ENCODE data around the gene PCCA.
"Not testable (repeated sequence)": the region's sequence is repeated elsewhere in the genome, so short reads cannot be mapped to it uniquely, and the experiment has no call there.

PCCA gene

DNA sequence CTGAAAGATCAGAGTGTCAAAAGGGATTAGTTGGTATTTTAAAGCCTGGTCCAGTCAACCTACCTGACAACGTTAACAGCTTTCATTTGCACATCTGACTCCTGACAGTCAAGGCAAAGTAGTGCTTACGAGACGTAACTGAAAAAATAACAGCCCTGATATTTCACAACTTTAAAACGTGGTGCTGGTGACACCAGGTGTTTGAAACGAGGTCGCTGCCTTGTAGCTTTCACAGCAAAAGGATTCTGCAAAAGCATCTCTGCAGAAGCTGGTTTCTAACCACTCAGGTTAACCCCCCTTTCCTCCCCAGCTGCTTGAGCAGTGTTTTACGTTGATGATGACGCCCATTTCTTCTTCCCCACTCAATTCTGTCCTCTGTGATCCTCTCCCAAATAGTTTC lies 476.4 kb downstream of the PCCA start:
- Mint-ChIP-seq H3K4me1 (peaks cover 9% of the 10 kb centered on the region), H3K4me3 (no peak overlapping the region), H3K36me3 (ENCODE audit: low read depth) (peaks cover 34% of the 10 kb centered on the region), H3K9me3 (peaks cover 34% of the 10 kb centered on the region), H3K27ac (peak overlapping the region; percentile 93), H3K27me3 (ENCODE audit: low read depth, poor library complexity) (no peaks in the 10 kb centered on the region)
- TF ChIP-seq, protein P1, sequence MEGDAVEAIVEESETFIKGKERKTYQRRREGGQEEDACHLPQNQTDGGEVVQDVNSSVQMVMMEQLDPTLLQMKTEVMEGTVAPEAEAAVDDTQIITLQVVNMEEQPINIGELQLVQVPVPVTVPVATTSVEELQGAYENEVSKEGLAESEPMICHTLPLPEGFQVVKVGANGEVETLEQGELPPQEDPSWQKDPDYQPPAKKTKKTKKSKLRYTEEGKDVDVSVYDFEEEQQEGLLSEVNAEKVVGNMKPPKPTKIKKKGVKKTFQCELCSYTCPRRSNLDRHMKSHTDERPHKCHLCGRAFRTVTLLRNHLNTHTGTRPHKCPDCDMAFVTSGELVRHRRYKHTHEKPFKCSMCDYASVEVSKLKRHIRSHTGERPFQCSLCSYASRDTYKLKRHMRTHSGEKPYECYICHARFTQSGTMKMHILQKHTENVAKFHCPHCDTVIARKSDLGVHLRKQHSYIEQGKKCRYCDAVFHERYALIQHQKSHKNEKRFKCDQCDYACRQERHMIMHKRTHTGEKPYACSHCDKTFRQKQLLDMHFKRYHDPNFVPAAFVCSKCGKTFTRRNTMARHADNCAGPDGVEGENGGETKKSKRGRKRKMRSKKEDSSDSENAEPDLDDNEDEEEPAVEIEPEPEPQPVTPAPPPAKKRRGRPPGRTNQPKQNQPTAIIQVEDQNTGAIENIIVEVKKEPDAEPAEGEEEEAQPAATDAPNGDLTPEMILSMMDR (IDR thresholded peaks at IDR 0.05): no peak
- DNase-seq: no peak

DNA sequence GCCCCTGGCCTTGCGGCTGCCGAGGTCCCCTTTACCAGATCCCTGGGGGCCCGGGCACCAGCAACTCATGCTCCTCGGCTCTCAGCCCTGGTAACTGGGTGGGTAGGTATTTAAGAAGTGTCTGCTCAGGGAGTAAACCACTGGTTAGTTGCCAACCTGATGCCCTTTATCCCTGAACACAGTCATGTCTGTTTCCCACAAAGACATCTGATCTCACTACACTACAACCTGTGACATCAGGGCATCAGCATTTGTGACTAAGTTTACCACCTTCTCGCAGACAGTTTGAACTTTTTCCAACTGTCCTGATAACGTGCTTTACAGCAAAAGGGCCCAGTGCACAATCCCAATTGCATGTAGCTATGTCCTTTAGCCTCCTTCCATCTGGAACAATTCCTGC lies 477.6 kb downstream of the PCCA start:
- Mint-ChIP-seq H3K27ac (peak overlapping the region; percentile 62), H3K9me3 (peaks cover 34% of the 10 kb centered on the region), H3K4me1 (peaks cover 5% of the 10 kb centered on the region), H3K36me3 (ENCODE audit: low read depth) (peaks cover 34% of the 10 kb centered on the region), H3K4me3 (no peak overlapping the region), H3K27me3 (ENCODE audit: low read depth, poor library complexity) (no peaks in the 10 kb centered on the region)
- TF ChIP-seq, protein P1 (IDR thresholded peaks at IDR 0.05): no peak
- DNase-seq: no peak

DNA sequence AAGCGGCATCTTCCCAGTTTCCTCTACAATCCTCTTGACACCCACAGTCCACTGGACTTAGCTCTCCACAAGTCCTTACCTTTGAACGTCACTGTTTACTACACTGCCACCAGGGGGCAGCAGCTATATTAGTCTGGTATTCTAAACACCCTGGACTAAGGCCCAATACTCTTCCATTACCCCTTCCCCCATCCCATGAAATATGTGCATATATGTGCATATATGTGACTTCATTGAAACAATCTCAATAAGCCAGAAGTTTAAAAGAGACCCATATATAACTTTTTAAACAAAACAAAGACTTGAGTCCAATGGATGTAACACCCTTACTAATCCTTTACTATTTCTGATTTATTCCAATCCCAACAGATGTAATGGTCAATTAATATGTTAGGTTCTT lies 484.2 kb downstream of the PCCA start:
- no peak overlapping the region for H3K4me3 Mint-ChIP-seq
- peaks cover 9% of the 10 kb centered on the region for H3K4me1 Mint-ChIP-seq
- peak; percentile 70 for DNase-seq
- no peaks in the 10 kb centered on the region for H3K27me3 Mint-ChIP-seq (ENCODE audit: low read depth, poor library complexity)
- TF ChIP-seq, protein P1 (IDR thresholded peaks at IDR 0.05): peak; percentile 70
- peaks cover 22% of the 10 kb centered on the region for H3K36me3 Mint-ChIP-seq (ENCODE audit: low read depth)
- no peak overlapping the region for H3K27ac Mint-ChIP-seq
- peaks cover 7% of the 10 kb centered on the region for H3K9me3 Mint-ChIP-seq

DNA sequence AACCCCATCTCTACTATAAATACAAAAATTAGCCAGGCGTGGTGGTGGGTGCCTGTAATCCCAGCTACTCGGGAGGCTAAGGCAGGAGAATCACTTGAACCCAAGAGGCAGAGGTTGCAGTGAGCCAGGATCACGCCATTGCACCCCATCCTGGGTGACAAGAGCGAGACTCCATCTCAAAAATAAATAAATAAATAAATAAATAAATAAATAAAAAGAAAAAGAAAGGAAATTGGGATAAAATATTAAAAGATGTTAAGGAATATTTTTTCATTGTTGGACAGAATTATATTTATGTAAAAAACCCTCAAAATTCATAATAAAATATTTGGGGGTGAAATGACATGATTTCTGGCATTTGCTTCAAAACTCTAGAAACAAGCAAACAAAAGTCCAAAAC lies 488.3 kb downstream of the PCCA start:
- H3K27me3 Mint-ChIP-seq (ENCODE audit: low read depth, poor library complexity); DNase-seq; H3K27ac Mint-ChIP-seq; H3K4me1 Mint-ChIP-seq; H3K4me3 Mint-ChIP-seq: not testable (repeated sequence)
- H3K36me3 Mint-ChIP-seq (ENCODE audit: low read depth): peaks cover 48% of the 10 kb centered on the region
- H3K9me3 Mint-ChIP-seq: peaks cover 24% of the 10 kb centered on the region
